H54 (cell line): ENCODE data around the gene FOCAD.
A peak's percentile ranks its signal among the peaks of the same experiment; 100 is the strongest.

Source experiments
- DNase-seq: peaks from one replicate; pipeline ENCODE4 v3.0.0; 2011; ENCODE audit warnings: low spot score, mixed read lengths; ENCODE audit not compliant: insufficient read length
- FAIRE-seq: peaks from 3 replicates; lab custom pipeline; 2011; peaks lifted over from hg19 to GRCh38; lab: Jason Lieb, UNC
- POLR2A ChIP-seq: IDR thresholded peaks from 2 replicates; pipeline ENCODE4 v1.6.1; 2011; ENCODE audit warnings: low read depth, mild to moderate bottlenecking, low read length

The FOCAD gene

DNA sequence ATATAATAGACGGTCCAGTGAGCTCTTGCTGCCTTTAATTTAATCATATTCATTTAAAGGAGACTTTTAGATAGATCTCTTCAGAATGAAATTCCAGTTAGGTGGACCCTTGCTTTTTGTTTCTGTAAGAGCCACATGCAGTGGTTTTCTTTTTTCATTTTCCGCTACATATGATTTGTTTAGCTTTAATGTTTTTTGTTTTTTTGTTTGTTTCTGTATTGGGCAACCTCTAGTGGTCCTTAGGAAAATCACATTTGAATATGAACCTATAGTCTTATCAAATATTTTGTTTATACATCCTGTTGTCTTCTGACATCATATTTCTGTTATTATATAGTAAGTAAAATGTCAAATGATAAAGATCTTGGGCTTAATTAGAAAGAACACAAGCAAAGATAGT, 196.6 kb downstream of the FOCAD start:
- DNase-seq (no peak), FAIRE-seq (no peak)
- TF ChIP-seq POLR2A = no peak

DNA sequence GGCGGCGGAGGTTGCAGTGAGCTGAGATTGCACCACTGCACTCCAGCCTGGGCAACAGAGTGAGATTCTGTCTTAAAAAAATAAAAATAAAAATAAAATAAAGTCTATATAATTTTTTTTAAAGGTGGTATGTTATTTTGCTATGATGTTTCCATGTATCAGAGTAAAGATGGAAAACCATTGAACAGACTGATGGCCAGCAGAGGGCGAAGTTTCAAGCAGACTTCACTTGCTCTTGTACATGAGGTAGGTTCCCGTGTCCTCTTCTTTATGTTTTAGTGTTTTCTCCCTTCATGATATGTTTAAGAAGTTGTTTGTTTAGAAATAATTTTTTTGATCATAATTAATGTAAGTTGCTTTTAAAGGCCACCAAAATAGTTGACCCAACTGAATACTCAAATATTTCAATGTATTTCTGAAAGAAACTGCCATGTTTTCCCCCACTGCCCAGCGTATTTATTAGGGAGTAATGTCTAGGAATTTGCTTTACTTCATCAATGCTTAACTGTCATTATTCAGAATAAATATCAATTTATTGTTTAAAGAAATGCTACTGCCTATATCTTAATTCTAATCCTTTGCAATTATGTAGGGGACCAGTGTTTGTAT, 201.0 kb downstream of the FOCAD start:
- no peak for TF ChIP-seq POLR2A
- peak; percentile 79 for FAIRE-seq
- peak; percentile 4 for DNase-seq

DNA sequence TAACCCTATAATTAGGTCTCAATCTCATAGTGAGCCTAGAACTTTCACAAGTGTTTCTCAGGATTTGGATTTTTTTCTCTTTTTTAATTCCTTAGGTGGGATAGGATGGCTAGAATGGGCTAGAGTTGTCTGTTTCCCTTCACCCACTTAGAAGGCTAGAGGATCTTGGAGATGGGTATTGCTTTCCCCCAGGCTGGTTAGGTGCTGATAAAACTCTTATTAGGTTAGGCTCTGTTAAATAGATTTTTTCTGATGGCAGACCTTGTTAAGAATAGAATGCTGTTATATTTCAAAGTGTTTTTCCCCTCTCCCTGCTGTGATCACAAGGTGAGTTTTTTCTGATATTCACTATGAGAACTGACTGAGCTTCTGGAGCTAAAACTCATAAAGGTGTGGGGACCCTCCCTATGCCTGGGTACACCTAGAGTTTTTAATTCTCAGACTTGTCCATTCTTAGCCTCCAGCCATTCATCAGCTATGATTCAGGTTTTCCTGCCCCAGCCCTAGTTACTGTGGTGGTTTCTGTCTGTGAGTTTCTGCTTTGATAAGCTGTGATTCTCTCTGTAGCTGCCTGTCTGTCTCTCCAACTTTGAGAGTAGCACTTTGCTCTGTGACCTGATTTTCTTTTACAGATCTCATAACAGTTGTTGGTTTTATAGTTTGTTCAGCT, 215.0 kb downstream of the FOCAD start:
- no peak for TF ChIP-seq POLR2A
- no peak for FAIRE-seq

DNA sequence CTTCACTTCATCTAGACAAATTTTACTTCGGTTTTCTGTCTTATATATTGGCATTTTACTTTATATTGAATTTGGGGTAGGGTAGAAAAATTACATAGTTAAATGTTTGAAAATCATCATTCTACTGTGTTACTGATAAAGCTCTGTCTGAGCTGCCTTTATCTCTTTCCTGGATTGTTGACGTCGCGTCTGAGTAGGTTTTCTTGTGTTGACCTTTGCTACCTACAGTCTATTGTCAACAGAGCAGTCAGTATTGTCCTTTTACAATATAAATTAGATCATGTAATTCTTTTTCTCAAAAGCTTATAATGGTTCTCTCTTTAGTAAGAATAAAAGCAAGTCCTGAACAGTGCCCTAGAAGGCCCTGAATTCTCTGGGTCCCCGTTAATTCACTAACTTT, 219.2 kb downstream of the FOCAD start:
- FAIRE-seq (no peak), DNase-seq (no peak)
- TF ChIP-seq POLR2A = no peak

More for the DNA sequence above, 215.0 kb downstream of the FOCAD start:
- no peak for DNase-seq

DNA sequence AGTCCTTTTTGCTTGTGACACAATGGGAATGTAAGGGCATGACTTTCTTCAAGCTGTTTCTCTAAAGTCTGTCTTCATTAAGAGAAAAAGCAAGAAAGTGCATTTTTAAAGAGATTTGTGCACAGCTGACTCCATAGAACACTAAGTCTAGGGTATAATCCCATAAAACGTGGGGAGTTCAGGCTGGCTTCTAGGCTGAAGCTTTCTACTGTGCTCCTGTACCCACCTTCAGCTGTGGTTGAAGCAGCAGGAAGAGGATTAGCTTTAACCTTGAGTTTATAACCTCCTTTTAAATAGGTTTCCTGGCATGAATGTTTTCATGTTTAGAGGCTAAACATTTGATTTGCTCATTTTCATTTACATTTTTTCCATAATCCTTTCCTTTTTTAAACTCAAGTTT, 220.9 kb downstream of the FOCAD start:
- DNase-seq (no peak), FAIRE-seq (no peak)

DNA sequence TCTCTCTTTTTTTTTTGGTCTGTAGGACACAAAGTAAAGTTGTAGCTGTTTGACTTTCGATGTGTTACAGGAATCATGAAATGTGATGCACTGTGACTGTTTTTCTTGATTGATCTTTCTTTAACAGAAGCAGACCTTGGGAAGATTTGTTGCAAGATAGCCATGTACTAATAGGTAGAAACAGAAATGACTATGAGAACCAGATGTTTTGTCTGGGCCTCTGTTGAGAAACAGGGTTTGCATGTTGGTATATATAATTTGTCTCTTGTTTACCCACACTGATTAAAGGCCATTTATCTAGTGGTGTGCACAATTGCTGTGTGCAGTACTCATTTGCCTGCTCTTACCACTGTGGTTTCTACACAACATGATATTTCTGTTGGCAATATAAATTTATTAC, 222.3 kb downstream of the FOCAD start:
- no peak for DNase-seq

More for the DNA sequence above, 220.9 kb downstream of the FOCAD start:
- no peak for TF ChIP-seq POLR2A

DNA sequence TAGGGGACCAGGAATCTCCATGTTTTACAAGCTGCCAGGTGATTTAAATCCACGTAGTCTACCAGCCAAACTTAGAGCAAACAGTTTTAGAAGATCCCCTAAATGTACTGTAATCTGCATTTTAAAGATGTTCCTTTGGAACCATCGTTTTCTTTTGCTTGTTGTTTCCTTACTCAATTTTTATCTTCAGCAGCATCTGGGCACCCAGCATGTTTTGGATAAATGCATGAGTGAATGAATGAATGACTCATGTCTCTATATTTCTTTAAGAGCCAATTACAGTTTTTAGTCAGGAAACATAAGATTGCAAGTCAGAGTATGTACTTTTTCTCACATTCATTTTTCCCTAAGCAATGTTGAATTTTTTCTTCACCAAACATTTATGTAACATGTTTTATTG, 224.4 kb downstream of the FOCAD start:
- no peak for DNase-seq
- peak; percentile 20 for FAIRE-seq
- TF ChIP-seq POLR2A = no peak

More for the DNA sequence above, 222.3 kb downstream of the FOCAD start:
- FAIRE-seq = no peak
- TF ChIP-seq POLR2A = no peak

DNA sequence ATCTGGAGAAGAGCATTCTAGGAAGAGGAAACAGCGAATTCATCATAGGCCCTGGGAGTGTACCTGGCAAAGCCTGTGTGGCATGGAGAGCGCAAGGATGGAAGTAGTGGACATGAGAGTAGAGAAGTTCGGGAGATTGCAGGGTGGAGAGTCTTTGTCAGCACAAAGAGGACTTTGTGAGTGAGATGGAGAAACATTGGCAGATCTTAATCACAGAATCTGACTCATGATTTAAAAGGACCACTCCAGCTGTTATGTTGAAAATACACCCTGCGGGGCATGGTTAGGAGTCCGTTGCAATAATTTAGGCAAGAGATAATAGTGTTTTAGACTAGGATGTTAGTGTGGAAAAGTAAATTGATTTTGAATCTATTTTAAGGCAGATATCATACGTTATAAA, 230.5 kb downstream of the FOCAD start:
- FAIRE-seq = no peak
- no peak for TF ChIP-seq POLR2A
- DNase-seq = no peak

DNA sequence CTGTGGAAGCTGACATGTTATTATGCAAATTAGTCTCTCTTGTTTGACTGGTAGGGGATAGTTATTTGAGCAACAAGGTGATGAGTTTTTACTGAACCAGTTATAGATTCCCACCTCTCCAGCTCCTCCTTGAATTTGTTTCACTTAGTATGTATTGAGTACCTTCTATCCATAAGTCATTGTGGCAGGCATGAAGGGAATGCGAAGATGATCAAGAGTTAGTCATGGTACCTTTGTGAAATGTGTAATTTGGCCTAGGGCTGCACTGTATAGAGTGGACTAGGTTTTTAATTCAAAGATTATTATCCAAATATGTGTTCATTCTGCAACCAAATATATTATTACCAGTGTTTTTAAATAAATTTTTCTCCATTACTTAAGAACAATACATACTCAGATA, 237.3 kb downstream of the FOCAD start:
- no peak for DNase-seq
- FAIRE-seq = no peak
- no peak for TF ChIP-seq POLR2A

DNA sequence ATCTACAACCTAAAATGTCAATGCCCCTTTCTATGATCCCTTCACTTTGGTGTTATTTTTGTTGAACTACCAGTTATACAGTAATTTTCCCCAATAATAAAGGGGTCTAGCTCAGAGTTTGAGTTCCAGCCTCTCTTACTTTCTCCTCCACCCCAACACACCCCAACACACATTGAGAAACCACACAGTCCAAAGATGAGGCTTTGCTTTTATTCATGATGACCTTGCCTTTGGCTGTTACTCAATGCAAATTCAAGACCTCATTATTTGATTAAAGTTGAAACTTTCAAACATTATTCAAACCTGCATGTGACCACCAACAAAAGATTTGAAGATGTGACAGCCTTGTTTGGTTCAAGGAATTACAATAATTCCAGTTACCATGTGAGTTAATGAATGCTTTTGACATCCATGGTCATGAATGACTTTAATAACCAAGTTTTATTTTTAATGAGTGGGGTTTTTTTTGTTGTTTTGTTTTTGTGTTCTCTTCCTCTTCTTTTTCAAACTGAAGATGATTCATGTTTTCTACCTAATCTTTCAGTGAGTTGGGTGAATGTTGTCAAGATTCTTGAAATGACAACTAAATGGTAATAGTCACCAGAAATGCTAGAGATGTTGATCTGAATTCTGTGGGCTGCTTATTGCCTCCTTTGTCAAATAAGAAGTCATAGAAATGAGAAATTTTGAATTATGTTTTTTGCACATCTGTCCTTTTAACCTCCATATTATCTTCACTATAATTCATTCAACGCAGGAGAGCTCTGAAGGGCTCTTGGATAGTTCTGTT, 241.4 kb downstream of the FOCAD start:
- no peak for TF ChIP-seq POLR2A
- FAIRE-seq (peak; percentile 6), DNase-seq (no peak)

DNA sequence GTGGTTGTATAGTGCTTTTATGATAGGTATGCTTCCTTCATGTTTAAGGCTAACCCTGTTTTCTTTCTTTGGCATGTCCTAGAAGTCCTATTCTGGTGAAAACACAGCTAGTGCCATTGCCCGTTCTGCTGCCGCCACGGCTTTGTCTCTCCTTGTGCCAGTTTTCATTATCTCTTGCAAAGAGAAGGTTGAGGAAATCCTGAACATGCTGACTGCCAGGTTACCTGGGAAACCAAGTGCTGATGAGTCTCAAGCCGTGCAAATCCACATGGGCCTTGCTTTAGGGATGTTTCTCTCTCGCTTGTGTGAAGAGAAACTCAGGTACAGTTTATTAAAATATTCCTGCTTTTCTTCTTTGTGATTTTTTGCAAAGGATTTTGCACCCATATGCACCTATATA, 245.2 kb downstream of the FOCAD start:
- no peak for TF ChIP-seq POLR2A
- DNase-seq (no peak), FAIRE-seq (no peak)

DNA sequence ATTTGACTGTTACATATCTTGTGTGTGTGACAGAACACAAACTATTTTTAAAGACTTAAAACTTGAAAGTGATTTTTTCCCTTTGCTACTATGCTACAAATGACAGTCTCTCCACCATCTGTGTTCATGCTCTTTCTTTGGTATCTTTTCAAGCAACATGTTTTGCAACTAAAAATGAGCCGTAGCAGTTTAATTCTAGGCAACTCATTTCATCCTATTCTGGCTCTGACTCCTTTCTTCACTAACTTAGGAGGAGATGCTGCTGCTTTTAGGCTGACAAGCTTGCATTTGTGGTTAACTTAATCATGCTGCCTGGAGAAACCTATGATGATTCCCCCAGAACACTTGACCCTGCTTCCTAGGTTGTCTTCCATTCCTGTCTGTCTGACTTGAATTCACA, 246.8 kb downstream of the FOCAD start:
- no peak for TF ChIP-seq POLR2A
- FAIRE-seq (no peak), DNase-seq (no peak)

DNA sequence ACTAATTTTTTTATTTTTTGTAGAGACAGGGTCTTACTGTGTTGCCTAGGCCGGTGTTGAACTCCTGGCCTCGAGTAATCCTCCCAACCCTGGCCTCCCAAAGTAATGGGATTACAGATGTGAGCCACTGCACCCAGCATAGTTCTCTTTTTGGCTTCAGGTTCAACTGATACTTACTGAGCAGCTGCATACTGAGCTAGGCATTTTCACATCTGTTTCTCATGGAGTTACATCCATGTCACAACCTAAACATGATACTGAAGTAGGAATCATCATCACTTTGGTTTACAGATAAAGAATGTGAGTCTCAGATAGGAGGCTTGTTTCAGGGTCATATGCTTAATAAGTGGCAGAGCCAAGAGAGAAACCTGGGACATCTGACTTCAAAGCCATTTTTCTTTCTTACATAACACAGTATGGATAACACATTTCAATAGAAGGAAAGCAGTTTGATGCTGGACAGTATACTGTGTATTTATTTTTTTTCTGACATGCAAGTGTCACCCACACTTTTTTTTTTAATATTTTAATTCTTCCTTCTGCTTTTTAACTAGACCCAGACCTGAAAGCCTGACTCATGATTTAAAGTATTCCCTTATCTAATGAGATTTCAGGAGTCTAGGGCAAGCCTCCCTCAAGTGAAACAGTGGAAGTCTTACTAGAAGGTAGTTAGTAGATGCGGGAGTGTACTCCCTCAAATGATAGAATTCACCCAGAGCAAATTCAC, 256.6 kb downstream of the FOCAD start:
- DNase-seq (no peak), FAIRE-seq (peak; percentile 15)
- TF ChIP-seq POLR2A = no peak
